GM21576 (cell line): Measurements from ENCODE around the gene SLC25A53.

ENCODE experiments used
- ATAC-seq: cut with Tn5 transposase; IDR thresholded peaks from one replicate; pipeline ENCODE4 v1.9.1; 2021; ENCODE audit warnings: mild to moderate bottlenecking, moderate library complexity; ENCODE audit not compliant: unreplicated experiment

SLC25A53 gene, protein sequence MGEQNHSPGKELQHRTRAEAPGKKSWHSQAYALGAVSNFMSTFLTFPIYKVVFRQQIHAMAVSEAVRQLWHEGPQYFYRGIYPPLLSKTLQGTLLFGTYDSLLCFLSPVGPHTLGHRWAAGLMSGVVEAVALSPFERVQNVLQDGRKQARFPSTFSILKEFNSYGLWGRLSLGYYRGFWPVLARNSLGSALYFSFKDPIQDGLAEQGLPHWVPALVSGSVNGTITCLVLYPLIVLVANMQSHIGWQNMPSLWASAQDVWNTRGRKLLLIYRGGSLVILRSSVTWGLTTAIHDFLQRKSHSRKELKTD

DNA sequence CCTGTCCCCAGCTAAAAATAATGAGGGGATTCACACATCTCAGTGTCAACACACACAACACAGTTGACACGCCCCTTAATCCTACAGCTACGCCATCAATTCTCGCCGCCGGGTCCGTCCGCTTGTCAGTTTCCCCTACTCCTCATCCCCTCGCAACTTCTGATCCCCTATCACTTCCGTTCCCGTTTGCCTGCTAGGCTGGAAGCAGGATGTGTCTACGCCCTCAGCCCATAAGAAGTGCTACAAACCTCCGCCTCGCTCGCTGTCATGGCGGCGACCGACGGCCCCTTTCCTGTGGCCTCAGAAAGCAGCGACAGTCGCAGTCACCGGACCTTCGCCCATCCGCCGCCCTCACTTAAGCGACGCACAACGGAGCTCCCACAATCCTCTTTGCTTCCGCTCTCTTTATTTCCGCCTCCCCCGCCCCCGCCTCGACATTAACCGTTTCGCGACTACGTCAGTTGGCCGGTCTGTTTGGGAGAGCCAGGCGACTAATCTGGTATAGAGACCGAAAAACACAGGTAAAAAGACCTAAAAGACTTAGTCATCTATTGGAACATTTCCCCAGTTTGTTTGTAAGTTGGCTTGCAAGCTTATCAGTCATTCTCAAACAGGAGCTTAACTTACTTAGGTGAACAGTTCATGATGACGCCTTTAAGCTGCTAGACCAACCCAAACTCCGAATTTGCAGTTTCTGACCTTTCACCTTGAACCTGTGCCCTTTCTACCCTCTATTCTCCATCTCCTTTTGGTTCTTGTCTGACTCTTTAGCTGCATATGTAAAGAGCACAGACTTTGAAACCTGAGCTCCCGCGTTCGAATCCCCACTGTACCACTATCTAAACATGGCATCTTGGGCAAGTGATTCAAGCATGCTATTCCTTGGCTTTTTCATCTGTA, at the start of gene SLC25A53:
TSS of gene SLC25A53 (minus strand) at position 380 of the 900 bp plus-strand sequence. CDS start 51,752 bp downstream, outside the sequence.
- peak; percentile 95 for ATAC-seq

DNA sequence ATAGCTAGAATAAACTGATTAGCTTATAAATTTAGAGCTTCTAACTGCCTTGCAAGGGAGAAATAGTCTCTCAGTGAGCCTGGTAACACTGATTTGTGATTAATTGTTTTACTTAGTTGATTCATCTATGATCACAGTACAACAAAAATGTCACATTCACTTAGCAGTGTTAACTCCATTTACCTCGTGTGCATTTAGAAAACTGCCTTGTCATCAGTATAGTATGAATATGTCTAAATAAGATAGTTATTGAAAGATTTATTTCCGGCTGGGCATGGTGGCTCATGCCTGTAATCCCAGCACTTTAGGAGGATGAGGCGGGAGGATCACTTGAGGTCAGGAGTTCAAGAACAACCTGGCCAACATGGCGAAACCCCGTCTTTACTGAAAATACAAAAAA, 48.7 kb upstream of the SLC25A53 start:
- no peak for ATAC-seq

DNA sequence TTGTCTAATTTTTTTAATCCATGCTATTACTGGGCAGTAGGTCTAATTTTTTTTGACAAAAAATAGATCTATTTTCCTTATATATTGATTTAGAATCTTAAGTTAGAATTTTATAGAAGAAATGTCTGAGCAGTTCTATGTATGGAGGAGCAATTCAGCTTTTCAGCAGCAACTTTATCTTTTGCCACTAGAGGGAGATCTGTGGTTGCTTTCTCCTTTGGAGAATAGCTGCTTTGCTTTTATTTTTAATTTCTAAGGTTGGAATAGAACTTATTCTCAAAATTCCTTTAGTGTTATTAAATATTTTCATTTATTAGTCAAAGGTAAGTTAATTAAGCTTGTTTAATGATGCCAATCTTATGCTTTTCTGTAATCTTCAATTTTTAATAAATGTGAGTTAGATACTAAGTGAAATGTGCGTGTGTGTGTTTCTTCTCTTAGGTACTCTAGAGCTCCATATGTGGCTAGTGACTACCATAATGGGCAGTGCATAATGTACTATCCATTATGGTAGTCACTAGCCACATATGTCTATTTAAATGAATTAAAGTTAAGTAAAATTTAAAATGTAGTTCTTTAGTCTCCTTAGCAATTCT, 38.8 kb upstream of the SLC25A53 start:
- peak; percentile 77 for ATAC-seq

DNA sequence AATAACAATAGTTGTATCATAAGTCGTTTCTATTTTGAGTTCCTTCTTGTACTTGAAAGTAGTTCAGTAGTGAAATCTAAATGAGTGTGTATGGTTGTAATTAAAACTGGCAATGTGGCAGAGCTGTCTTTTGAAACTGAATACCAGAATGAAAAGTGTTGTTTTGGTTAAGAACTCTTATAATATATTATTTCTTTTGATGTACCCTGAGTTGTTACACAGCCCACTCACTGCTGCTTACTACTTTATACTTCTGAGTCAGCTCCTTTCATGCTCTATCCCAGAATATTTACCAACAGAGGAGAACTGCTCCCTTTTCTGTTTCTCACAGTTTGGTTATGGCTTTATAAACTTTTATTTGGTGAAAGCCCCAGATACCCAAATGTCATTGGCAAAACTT, 38.2 kb upstream of the SLC25A53 start:
- peak; percentile 31 for ATAC-seq

DNA sequence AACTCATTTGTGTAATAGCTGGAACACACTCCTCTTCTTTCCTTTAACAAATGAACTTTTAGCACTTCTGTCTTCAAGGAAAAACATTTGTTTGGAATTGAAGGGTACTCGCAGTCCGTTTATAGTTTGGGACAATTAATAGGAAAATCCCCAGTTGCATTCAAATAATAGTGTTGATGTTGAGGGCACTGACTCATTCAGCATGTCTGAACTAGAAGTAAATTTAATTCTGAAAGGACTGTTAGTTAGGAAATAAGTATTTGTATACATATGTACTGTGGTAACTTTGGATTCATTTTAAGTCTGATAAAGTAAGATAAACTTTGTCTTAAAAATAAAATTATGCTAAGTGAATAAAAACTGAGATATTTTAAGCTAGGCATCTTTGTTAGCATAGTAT, 36.7 kb upstream of the SLC25A53 start:
- no peak for ATAC-seq

DNA sequence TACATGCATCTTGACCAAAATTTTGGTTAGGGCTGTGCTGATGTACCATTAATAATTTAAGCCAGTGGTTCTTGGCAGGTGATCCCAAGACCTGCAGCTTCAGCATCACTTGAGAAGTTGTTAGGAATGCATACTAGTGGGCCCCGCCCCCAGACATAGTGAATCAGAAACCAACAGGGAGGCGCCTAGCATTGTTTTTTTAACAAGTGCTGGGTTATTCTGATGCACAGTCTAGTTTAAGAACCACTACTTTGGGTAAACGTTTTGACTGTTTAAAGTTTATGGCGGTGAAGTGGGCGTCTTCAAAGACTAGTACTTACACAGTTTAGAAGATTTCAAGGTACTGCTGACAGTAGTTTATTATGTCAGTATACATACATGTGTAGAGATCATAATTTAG, 33.0 kb upstream of the SLC25A53 start:
- ATAC-seq, result no peak

DNA sequence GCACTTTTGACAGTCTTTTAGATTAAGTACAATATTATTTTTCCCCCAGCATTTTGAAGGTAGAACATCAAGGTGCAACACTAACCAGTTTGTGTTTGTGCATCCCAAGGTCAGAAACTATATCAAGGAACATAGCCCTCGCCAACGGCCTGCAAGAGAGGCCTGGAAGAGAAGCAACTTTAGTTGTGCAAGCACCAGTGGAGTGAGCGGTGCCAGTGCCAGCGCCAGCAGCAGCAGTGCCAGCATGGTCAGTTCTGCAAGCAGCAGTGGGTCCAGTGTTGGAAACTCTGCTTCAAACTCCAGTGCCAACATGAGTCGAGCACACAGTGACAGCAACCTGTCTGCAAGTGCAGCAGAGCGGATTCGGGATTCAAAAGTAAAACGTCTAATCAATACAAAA, 31.1 kb upstream of the SLC25A53 start:
- no peak for ATAC-seq

DNA sequence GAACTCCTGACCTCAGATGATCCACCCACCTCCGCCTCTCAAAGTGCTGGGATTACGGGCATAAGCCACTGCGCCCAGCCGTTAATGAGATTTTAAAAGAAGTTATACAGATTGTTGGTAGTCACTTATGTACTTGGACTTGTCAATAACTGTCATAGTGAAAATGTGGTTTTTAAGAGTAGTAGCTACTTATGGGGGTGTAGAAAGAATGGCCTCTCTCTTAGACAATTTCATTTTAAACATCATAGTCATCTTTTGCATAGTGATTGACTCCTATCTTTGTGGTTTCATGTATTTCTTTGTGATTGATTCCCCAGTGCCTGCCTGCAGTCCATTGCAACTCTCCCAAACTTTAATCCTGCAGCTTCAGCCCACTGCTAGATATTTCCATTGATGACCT, 26.9 kb upstream of the SLC25A53 start:
- ATAC-seq, result no peak

DNA sequence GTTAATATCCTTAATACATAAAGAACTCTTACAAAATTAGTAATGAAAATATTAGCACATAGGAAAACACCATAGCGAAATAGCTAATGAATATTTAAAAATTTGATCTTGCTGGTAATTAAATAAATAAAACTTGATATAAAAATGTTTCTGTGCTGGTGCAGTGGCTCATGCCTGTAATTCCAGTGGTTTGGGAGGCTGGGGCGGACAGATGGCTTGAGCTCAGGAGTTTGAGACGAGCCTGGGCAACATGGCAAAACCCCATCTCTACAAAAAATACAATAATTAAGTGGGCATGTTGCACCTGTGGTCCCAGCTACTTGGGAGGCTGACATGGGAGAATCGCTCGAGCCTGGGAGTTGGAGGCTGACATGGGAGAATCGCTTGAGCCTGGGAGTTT, 17.0 kb upstream of the SLC25A53 start:
- ATAC-seq, result no peak

DNA sequence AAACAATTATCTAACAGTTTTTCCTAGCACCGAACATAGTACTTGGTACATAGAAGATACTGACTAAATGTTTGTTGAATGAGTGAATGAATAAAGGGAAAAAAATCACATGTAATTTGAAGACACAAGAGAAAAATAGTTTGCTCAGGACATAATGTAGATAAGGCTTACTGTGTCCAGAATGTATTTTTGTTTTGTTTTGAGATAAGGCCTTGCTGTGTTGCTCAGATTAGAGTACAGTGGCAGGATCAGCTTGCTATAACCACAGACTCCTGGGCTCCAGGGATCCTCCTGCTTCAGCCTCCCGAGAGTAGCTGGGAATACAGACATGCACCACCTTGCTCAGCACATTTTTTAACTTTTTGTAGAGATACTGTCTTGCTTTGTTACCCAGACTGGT, 16.0 kb upstream of the SLC25A53 start:
- ATAC-seq, result no peak

DNA sequence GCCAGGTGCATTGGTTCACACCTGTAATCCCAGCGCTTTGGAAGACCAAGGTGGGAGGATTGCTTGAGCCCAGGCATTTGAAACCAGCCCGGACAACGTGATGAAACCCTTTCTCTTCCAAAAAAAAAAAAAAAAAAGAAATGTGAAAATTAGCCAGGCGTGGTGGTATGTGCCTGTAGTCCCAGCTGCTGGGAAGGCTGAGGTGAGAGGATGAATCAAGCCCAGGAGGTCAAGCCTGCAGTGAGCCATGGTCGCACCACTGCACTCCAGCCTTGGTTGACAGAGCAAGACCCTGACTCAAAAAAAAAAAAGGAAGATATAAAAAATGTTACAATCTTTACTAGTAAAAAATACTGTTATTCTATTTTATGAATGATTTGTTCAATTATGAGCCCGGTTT, 15.3 kb upstream of the SLC25A53 start:
- ATAC-seq, result no peak

DNA sequence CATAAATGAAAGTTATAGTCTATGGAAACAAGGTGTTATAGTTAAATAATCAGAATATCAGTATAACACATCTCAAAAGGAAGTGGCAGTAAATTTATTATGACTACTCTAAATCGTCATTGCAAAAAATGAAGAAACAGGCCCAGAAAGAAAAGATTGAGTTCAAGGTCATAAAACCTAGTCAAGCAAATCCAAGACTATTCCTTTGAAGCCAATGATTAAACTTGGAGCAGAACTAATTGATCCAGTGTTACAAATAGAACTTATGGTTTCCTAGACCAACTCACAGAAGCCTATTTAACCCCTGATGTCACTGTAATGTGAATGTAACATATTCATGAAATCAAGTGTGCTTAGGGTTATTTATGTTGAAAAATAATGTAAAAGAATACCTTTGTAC, 11.3 kb upstream of the SLC25A53 start:
- ATAC-seq, result no peak

DNA sequence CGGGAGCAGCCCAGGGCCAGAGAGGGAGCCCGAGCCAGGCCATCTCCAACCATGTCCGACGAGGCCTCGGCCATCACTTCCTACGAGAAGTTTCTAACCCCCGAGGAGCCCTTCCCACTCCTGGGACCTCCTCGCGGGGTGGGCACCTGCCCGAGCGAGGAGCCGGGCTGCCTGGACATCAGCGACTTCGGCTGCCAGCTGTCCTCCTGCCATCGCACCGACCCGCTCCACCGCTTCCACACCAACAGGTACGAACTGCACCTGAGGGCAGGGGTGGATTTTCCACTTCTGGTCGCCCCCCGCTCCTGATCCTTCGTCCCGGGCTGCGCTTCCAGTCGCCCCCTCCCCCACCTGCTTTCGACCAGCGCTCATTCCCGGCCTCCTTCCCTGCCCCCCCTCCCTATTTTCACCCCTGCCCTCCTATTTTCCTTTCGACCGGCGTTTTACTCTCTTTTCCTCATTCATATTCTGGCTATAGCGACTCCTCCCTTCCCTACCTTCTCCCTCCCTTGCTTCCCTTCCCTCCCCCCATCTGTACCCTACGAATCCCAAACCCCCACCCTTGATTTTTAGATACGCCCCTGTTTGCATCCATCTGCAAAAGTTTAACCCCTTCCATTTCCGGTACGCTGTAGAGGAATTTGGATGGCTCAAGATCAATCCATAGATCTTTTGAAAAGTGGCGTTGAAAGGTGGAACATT, 10.1 kb upstream of the SLC25A53 start:
- ATAC-seq, result no peak

DNA sequence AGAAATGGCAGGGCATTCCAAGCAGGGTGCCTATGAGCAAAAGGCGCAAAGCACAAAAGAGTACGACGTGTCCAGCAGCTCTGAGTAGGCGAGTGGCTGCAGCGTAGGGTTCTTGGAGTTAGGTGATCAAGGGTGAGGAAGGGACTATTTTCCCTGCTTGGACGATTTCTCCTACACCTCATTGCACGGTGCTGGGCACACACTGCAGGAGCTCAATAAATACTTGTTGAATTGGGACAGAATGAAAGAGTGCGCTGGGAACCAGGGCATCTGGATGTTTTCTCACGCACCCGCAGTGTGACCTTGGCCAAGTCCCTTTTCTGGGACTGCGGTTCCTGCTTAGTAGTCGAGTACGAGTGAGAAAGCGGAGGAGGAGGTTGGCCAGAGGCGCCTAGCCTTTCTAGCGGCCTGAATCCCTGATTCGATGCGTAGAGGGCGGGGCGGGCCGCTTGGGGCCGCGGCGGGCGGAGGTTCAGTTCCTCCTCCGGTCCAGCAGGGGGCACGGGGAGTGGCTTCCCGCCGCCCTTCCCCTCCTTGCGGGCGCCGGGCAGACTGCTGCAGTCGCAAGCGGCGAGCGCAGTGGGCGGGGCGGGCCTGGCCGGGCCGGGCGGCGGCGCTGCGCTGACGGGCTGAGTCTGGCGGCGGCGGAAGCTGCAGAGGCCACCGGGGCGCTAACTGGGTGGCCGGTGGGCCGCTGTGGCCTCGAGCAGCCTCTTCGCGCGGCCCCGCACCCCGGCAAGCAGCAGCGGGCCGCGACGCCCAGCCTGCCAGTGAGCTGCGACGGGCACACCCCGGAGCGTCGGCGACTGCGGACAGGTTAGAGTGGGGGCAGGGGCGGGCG, 9.3 kb upstream of the SLC25A53 start, which contains the start of gene FAM199X:
TSS of gene FAM199X (plus strand) at position 560 of the 841 bp plus-strand sequence. CDS start 333 bp downstream, outside the sequence.
- ATAC-seq, result peak; percentile 96

DNA sequence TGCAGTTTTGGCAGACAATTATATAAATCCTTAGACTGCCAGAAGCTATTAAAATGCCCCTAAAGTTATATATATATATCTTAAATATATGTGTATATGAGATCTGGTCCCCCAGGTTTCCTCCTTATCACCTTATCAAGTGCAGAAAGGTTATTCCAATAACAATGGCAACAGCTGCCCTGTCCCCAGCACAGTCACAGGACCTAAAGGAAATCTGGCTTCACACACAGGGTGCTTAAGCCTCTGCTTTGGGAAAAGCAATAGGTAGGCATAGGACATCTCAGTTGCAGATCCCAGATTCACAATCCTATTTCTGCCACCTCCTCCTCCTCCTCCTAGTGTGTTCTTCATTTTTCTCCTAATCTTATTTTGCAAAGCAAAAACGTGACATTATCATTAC, 5.8 kb downstream of the SLC25A53 start:
- no peak for ATAC-seq

DNA sequence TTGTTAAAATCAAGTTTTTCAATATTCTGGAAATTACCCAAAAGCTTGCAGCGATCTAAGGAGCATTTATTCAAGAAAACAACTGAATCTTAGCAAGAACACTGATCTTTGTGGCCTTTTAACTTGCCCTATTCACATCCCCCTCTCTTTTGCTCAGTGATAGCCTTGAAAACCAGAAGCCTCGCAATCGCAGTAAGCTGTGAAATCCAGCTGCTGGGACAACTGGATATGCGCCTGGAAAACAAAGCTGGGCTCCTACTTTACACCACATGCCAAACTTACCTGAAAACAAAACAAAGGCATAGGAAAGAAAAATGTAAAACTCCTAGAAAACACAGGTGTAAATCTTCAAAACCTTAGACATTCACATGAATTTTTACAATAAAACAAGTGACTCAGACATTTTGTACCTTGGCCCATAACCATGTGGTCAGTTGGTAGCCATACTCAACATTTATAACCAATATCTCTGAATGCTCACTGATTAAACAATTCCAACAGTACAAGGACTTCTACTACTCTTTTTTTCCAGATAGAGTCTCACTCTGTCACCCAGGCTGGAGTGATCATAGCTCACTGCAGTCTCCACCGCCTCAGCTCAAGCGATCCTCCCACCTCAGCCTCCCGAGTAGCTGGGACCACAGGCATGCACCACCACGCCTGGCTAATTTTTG, 15.6 kb downstream of the SLC25A53 start:
- ATAC-seq, result no peak

DNA sequence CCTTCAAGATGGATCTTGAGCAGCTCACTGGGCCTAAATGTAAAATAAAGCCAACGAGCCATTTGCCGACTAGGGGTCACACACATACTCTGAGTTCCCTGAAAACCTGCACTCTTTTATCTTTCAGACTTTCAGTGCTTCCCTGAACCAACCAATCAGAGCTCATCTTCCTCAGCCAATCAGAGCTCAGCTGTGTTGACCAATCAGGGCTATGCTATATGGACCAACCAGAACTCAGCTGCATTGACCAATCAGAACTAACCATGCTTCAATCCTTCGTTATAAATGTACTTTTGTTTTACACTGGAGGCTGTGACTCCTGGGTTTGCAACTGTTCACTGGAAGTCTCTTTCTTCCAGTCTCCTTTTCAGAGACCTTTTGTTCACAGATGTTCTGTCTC, 19.3 kb downstream of the SLC25A53 start:
- no peak for ATAC-seq

DNA sequence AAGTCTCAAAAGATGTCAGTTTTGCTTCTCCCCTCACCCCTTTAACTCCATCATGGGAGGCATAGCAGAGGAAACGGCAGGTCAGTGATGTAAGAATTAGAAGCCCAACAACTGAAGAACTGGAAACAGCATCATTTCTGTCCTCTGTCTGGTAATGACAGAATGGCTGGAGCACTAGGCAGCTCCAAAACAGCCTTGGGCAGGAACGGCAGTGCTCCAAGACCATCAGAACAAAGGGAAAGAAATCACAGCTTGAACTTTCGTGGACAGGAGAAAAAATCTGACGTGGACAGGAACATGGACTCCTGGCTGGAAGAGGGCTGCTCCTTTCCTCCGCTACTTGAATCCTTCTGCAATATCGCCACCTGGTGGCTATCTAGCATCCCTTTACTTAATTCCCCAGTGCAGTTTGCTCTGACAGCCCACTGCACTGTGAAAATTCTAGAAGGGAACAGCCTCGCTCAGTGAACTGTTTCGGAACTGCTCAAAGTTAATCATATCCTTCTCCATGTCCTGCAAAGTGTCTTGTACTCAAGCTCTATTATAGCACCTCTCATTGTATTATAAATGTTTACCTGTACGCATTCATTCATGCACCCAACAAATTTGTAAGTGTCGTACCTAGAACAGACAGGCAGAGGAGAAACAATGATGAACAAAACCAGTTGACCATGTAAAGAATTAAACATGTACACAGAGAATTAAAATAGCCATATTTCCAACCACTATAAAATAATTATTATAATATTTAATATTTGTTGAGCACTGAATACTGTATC, 20.4 kb downstream of the SLC25A53 start:
- ATAC-seq, result peak; percentile 82

DNA sequence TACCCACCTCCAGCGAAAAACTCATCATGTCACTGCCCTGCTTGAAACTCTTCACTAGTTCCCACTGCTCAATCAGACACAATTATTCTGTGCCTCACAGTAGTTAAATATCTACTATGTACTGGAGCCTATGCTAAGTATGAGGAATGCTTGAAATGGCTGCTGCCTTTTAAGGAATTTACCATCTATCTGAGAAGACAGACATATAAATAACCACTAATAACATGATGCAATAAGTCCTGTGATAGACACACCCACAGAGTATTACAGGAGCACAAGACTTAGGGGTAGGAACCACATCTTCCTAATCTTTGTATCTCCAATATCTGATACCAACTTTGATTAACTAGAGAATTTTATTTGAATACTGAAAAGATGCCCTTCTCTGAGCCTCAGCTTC, 21.1 kb downstream of the SLC25A53 start:
- no peak for ATAC-seq
